ENCODE measurements around the gene LBHD2. TPM values are rescaled to one million over a fixed set of nuclear protein-coding genes. Genes with fewer than 3 reads are reported as not detected.

LBHD2 gene
- polyA plus RNA-seq, 1 experiment, result not detected

DNA sequence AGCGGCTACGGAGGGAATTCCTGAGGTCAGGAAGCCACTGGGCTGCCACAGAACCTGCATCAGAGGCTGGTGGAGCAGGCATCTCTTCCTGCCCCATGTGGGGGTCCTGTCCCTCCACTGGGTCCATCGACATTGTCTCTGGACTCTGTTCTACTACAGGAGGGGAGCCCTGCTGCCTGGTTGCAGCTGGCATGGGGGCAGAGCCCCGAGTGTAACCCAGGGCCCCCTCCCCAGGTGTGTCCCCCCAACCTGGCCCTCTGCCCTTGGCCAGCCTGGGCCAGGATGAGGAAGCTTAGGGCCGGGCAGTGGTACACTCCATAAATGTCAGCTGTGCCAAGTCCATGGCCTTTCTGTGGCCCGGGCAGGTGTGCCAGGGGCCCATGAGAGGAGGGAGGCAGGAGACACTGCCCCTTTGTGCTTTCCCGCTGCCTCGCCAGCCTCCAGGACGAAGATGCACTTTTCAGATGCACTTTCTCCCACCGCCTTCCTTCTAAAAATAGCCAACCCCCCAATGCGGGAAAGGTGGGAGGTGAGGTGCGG, 6.5 kb downstream of the LBHD2 start:
- POLR2A ChIA-PET, result no interaction called here
- Histone ChIP-seq H3K9me3 (ENCODE audit: control insufficient read depth, insufficient read depth, low read length) (peaks cover 5% of the 10 kb centered on the region; the same call in 1 of the 2 replicates), H3K4me3 (ENCODE audit: low read depth, low read length) (no peak overlapping the region), H3K27me3 (ENCODE audit: control insufficient read depth, insufficient read depth, low read length) (peaks cover 18% of the 10 kb centered on the region), H3K27ac (ENCODE audit: low read depth, low read length) (no peak overlapping the region)
- CTCF ChIA-PET, result no interaction called here
- DNase-seq (ENCODE audit: low read depth, low spot score), result no peak
- TF ChIP-seq, protein P1, sequence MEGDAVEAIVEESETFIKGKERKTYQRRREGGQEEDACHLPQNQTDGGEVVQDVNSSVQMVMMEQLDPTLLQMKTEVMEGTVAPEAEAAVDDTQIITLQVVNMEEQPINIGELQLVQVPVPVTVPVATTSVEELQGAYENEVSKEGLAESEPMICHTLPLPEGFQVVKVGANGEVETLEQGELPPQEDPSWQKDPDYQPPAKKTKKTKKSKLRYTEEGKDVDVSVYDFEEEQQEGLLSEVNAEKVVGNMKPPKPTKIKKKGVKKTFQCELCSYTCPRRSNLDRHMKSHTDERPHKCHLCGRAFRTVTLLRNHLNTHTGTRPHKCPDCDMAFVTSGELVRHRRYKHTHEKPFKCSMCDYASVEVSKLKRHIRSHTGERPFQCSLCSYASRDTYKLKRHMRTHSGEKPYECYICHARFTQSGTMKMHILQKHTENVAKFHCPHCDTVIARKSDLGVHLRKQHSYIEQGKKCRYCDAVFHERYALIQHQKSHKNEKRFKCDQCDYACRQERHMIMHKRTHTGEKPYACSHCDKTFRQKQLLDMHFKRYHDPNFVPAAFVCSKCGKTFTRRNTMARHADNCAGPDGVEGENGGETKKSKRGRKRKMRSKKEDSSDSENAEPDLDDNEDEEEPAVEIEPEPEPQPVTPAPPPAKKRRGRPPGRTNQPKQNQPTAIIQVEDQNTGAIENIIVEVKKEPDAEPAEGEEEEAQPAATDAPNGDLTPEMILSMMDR (IDR thresholded peaks at IDR 0.05; ENCODE audit: low read depth, low read length), result no peak

DNA sequence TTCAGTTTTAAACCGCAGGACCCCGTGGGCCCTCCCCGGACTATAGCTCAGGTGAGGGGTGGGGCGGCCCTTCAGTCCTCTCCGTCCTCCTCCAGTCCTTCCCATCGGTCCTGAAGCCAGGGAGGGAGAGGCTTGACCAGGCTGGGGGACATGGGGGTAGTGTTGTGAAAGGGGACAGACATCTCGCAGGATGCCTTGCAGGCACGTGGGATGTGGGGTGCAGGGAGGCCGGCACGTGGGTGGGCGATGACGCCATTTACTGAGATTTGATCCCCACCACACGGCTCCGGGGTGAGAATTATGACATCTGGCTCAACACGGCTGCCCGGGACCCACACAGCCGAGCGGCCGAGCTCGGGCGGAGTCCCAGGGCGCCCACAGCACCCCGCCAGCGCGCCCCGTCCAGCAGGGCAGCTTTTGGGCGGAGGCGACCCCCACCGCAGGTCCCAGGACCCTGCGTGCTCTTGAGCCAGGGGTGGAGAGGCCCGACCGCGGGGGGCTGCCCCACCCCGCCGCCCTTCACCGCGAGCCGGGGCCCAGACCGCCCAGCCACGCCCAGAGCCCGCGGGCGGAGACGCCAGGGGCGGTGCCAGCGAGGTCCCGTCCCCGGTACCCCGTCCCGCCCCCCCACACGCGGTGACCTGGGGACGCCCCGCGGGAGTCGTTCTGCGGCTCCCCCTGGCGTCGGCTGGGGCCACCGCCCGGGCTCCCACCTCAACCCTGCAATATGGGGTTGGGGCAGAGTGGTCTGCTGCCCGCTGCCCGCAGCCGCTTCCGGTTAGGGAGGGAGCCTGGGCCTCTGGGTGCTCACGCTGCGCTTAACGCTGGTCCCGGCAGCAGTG, 7.3 kb downstream of the LBHD2 start:
- H3K27ac ChIP-seq (ENCODE audit: low read depth, low read length), result no peak overlapping the region
- DNase-seq (ENCODE audit: low read depth, low spot score), result no peak
- POLR2A ChIA-PET, result no interaction called here

DNA sequence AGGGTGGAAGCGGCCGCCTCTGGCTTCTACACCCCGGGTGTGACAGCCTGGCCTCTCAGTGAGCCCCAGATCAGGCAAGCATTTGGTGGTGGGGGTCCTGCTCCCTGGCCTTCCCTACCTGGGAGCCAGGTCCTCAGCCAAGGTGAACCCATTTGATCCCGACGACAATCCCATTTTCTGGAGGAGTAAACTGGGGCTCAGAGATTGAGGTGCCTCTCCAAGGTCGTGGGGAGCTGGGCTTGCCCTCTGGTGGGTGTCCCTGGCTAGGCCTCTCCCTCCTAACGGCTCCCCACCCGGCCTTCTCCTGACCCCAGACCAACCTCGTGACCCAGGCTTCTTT, 7.8 kb downstream of the LBHD2 start:
- ChIA-PET POLR2A (no interaction called here), CTCF (interaction anchor here (0.6 kb wide), 1 partner anchor 15 kb away, joined by 4 read pairs; no protein-coding TSS in a partner anchor)
- peak overlapping the region; percentile 43 for H3K4me3 ChIP-seq (ENCODE audit: low read depth, low read length)
- H3K27me3 ChIP-seq (ENCODE audit: control insufficient read depth, insufficient read depth, low read length), result peaks cover 13% of the 10 kb centered on the region
- no peak for DNase-seq (ENCODE audit: low read depth, low spot score)
- no peak overlapping the region for H3K27ac ChIP-seq (ENCODE audit: low read depth, low read length)
- TF ChIP-seq, protein P1 (IDR thresholded peaks at IDR 0.05; ENCODE audit: low read depth, low read length), result no peak
- H3K9me3 ChIP-seq (ENCODE audit: control insufficient read depth, insufficient read depth, low read length), result peaks cover 5% of the 10 kb centered on the region; the same call in 1 of the 2 replicates

More for the DNA sequence above, 7.3 kb downstream of the LBHD2 start:
- Histone ChIP-seq H3K4me3 (ENCODE audit: low read depth, low read length) (peak overlapping the region; percentile 43), H3K27me3 (ENCODE audit: control insufficient read depth, insufficient read depth, low read length) (peaks cover 14% of the 10 kb centered on the region), H3K9me3 (ENCODE audit: control insufficient read depth, insufficient read depth, low read length) (peaks cover 5% of the 10 kb centered on the region; the same call in 1 of the 2 replicates)
- CTCF ChIA-PET, result no interaction called here
- TF ChIP-seq, protein P1 (IDR thresholded peaks at IDR 0.05; ENCODE audit: low read depth, low read length), result peak; percentile 39

DNA sequence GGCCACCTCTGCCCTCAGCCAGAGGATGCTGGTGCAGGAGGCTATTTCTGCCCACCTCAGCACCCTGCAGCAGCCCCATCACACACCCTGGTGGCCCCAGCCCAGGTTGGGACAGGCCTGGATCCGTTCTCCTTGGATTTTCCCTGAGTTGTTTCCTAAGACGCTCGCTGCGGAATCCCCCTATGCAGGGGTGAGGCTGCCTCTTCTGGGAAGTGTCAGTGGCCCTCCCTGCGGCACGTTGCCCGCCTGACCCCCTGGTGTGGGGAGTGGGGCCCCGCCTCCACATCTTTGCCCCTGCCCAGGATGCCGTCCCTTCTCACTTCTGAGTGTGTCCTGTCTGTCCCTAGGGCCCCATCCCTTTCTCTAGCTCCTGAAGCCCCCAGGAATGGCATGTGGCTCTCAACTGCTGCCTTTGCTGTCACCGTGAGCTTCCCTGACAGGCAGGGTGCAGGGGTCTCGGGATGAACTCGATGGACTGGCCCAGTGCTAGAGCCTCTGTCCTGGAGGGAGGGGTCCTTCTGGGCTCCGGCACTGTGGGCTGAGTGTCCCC, 9.9 kb downstream of the LBHD2 start:
- no peak overlapping the region for H3K4me3 ChIP-seq (ENCODE audit: low read depth, low read length)
- POLR2A ChIA-PET, result no interaction called here
- H3K27me3 ChIP-seq (ENCODE audit: control insufficient read depth, insufficient read depth, low read length), result peaks cover 20% of the 10 kb centered on the region
- no peak for DNase-seq (ENCODE audit: low read depth, low spot score)
- H3K27ac ChIP-seq (ENCODE audit: low read depth, low read length), result no peak overlapping the region
- peaks cover 5% of the 10 kb centered on the region; the same call in 1 of the 2 replicates for H3K9me3 ChIP-seq (ENCODE audit: control insufficient read depth, insufficient read depth, low read length)
- TF ChIP-seq, protein P1 (IDR thresholded peaks at IDR 0.05; ENCODE audit: low read depth, low read length), result no peak
- CTCF ChIA-PET, result interaction anchor here (3.4 kb wide), 1 partner anchor 11 kb away, joined by 22 read pairs; no protein-coding TSS in a partner anchor
